Ascending aorta (tissue), 2 donors: ENCODE results near the gene VILL. TPM values are rescaled to one million over a fixed set of nuclear protein-coding genes. Genes with fewer than 3 reads are reported as not detected.

Experiments
- DNase-seq, 2 donors: peaks; one replicate each; pipeline ENCODE4 v3.0.0-alpha.2; 2019; ENCODE audit warnings: low spot score in 2 of 2
- H3K27ac ChIP-seq, 2 donors: fragments of 200-600 bp; sonication (generic); one replicate each; pipeline ENCODE4 v1.5.1; 2016 to 2017; ENCODE audit warnings: mild to moderate bottlenecking in 1 of 2
- H3K27me3 ChIP-seq: fragments of 200-600 bp; sonication (generic); one replicate; pipeline ENCODE4 v1.5.1; 2017
- H3K36me3 ChIP-seq, 2 donors: fragments of 200-600 bp; sonication (generic); one replicate each; pipeline ENCODE4 v1.5.1; 2016
- H3K4me1 ChIP-seq, 2 donors: fragments of 200-600 bp; sonication (generic); one replicate each; pipeline ENCODE4 v1.5.1; 2016 to 2017; ENCODE audit warnings: mild to moderate bottlenecking in 1 of 2
- H3K4me3 ChIP-seq, 2 donors: fragments of 200-600 bp; sonication (generic); one replicate each; pipeline ENCODE4 v1.5.1; 2016 to 2017; ENCODE audit warnings: mild to moderate bottlenecking in 1 of 2
- H3K9me3 ChIP-seq, 2 donors: fragments of 200-600 bp; sonication (generic); one replicate each; pipeline ENCODE4 v1.5.1; 2016
- intact Hi-C: fragments of 100-400 bp; cut with DNase I; formaldehyde crosslinking; loops from one replicate; pipeline ENCODE4 v1.15.1; 2023
- total RNA-seq: library from RNA; depleted of rRNA; stranded (reverse); fragments of >200 nt; gene quantifications from one replicate; pipeline ENCODE4 v1.1.0, GENCODE V29; 2016
- TF ChIP-seq, protein P1 (sequence below), 3 experiments: fragments of 200-600 bp in 2 of 3; fragments of 450-650 bp in 1 of 3; sonication (generic) in 2 of 3; IDR thresholded peaks; one replicate each; pipeline ENCODE4 v1.5.1; 2016 to 2019; ENCODE audit warnings: antibody characterized with exemption in 3 of 3, mild to moderate bottlenecking in 1 of 3, moderate library complexity in 1 of 3

Gene VILL
- total RNA-seq, 1 donor from 2014 or later, result 6.3 TPM

DNA sequence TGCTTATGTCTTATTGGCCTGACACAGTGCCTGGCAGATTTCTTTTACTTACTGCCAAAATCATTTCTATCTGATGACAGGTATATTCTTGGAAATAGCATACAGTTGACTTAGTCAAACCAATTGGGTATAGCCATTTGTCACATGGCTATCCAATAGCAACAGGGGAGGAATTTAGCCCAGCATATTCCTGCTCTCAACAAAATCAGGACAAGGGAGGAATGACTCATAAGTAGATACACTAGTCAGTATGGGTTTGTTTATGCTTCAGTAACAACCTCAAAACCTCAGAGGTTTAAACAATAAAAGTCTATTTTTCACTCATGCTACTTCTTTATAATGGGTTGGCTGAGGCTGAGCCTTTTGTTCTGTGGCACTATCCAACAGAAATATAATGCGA, 38.0 kb upstream of the VILL start:
- Histone ChIP-seq H3K36me3 (peaks cover 0 to 8% of the 10 kb centered on the region in 2 donors), H3K9me3 (no peaks in the 10 kb centered on the region), H3K4me1 (peaks cover 3 to 37% of the 10 kb centered on the region in 2 donors), H3K4me3 (no peak overlapping the region), H3K27ac (peak overlapping the region; percentile 53 to 83), H3K27me3 (no peaks in the 10 kb centered on the region)
- no peak for DNase-seq
- TF ChIP-seq, protein P1, sequence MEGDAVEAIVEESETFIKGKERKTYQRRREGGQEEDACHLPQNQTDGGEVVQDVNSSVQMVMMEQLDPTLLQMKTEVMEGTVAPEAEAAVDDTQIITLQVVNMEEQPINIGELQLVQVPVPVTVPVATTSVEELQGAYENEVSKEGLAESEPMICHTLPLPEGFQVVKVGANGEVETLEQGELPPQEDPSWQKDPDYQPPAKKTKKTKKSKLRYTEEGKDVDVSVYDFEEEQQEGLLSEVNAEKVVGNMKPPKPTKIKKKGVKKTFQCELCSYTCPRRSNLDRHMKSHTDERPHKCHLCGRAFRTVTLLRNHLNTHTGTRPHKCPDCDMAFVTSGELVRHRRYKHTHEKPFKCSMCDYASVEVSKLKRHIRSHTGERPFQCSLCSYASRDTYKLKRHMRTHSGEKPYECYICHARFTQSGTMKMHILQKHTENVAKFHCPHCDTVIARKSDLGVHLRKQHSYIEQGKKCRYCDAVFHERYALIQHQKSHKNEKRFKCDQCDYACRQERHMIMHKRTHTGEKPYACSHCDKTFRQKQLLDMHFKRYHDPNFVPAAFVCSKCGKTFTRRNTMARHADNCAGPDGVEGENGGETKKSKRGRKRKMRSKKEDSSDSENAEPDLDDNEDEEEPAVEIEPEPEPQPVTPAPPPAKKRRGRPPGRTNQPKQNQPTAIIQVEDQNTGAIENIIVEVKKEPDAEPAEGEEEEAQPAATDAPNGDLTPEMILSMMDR (IDR thresholded peaks at IDR 0.05), result no peak
- intact Hi-C loops, result no loop called here

DNA sequence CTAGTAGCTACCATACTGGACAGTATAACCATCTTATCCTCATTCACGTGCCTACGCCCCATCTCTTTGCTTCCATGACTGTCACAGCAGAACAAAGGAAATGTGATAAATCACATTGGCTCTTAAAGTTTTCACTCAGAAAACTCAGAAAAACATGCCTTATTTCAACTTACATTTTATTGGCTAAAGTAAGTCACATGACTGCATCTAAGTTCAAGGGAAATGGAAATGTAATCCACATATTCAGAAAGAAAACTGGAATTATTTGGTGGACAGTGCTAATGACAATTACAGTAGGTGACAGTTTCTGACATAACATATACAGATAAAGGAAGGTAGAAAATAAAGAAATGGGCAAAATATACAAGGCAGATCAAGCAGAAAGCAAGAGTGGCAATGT, 37.4 kb upstream of the VILL start:
- DNase-seq, result no peak
- TF ChIP-seq, protein P1 (IDR thresholded peaks at IDR 0.05), result no peak
- Histone ChIP-seq H3K9me3 (no peaks in the 10 kb centered on the region), H3K4me3 (no peak overlapping the region), H3K4me1 (peaks cover 3 to 39% of the 10 kb centered on the region in 2 donors), H3K27me3 (no peaks in the 10 kb centered on the region), H3K27ac (peak overlapping the region in 1 of 2 donors; percentile 83), H3K36me3 (peaks cover 0 to 8% of the 10 kb centered on the region in 2 donors)
- intact Hi-C loops, result no loop called here

DNA sequence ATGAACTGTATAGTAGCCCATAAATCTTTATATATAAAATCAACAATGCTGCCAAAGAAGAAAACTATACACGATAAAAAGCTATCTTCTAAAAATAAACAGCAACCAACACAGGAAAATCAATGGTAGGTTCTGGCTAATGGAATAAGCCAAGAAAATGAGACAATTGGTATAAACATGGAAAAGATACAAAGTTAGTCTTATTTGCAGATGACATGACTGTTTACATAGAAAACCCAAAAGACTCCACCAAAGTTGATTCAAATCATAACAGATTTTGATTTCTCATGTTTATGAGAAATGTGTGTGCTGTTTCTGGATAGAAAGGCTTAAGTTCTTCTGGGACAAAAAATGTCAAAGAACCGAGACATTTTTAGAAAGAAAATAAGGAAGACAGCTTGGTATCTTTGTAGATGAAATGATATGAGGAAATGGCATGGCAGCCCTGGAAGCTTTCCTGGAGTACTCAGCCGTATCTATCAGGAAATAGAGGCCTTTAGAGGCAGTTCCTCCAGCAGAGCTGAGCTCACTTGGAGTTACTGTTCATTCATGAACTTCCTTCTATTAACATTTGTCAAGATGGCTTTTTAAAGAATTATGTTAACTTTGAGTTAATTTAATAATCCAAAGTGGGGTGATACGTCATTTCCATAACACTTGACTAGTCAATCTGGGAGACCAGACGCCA, 36.7 kb upstream of the VILL start:
- Histone ChIP-seq H3K27ac (no peak overlapping the region), H3K4me3 (no peak overlapping the region)

DNA sequence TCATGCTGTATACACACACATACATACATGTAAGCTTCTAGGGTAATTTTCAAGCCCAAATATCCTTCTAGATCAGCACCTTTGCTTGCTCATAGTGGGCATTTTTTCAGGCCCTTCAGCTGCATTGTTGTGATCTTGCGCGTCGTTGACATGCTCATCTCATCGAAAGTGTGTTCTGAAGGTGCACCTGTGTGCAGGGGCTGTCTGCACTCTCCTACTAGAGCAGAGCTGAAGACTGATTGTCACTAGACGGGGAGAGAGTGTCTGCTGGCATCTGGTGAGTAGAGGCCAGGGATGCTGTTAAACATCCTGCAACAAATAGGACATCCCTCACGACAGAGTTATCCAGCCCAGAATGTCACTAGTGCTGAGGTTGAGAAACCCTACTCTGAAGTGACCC, 35.7 kb upstream of the VILL start:
- no peak for DNase-seq
- Histone ChIP-seq H3K27me3 (no peaks in the 10 kb centered on the region), H3K4me1 (peaks cover 2 to 32% of the 10 kb centered on the region in 2 donors), H3K9me3 (no peaks in the 10 kb centered on the region), H3K27ac (no peak overlapping the region), H3K36me3 (peaks cover 0 to 8% of the 10 kb centered on the region in 2 donors), H3K4me3 (no peak overlapping the region)
- TF ChIP-seq, protein P1 (IDR thresholded peaks at IDR 0.05), result no peak
- intact Hi-C loops, result loop anchor here (5.0 kb wide), 1 partner anchor 48 kb away; no protein-coding TSS in a partner anchor

More for the DNA sequence above, 36.7 kb upstream of the VILL start:
- TF ChIP-seq, protein P1 (IDR thresholded peaks at IDR 0.05), result no peak
- peaks cover 0 to 8% of the 10 kb centered on the region in 2 donors for H3K36me3 ChIP-seq
- peaks cover 3 to 39% of the 10 kb centered on the region in 2 donors for H3K4me1 ChIP-seq
- DNase-seq, result no peak
- intact Hi-C loops, result no loop called here
- H3K27me3 ChIP-seq, result no peaks in the 10 kb centered on the region
- H3K9me3 ChIP-seq, result no peaks in the 10 kb centered on the region

DNA sequence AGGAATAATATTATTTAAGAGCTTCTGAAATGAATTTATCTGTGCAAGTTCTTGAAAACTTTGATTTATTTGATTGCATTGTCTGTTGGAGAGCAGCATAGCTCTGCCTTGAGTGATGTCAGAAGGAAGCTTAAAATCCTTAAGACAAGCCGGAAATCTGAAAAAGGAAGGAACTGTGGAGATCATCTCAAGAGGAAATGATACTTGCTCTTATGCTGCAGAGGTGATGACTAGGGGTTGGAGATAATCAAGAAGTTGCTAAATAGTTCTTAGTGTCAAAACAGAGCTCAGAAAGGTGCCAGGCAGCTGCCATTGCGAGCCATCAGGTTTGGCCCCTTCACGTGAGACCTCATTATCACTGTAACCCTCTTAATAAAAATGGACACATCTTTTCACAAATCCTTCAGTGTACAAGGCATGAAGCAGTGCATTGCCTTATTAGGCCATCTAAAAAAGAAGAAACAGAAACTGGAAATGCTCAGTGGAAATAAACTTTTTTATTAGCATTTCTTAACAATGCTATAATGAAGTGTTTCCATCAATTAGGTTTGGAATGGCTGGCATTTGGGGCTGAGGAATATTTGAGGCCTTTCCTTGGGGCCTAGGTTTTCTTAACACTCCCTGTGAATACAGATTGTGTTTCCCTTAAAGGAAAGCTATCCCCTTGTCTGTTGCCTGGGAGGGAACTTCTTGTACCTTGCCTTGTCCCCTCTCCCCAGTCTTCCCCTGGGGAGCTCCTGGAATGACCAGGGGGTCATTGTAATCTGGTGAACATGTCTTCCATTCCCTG, 34.5 kb upstream of the VILL start:
- H3K4me1 ChIP-seq, result peaks cover 0 to 28% of the 10 kb centered on the region in 2 donors
- TF ChIP-seq, protein P1 (IDR thresholded peaks at IDR 0.05), result no peak
- H3K27me3 ChIP-seq, result no peaks in the 10 kb centered on the region
- no peak overlapping the region for H3K4me3 ChIP-seq
- peaks cover 0 to 8% of the 10 kb centered on the region in 2 donors for H3K36me3 ChIP-seq
- H3K9me3 ChIP-seq, result no peaks in the 10 kb centered on the region
- peak overlapping the region; percentile 62 to 71 for H3K27ac ChIP-seq
- intact Hi-C loops, result loop anchor here (5.0 kb wide), 1 partner anchor 49 kb away; no protein-coding TSS in a partner anchor
- DNase-seq, result no peak
